Activated B cell treated with CpG ODN at 0.5 μM for 24 hours (primary cell): ENCODE data around the gene GPR137. TPM values are rescaled to one million over a fixed set of nuclear protein-coding genes. Genes with fewer than 3 reads are reported as not detected.

Source experiments
- ATAC-seq: fragments of 200-7000 bp; cut with Tn5 transposase; one replicate; pipeline ENCODE4 v1.10.0; 2021; ENCODE audit warnings: low read depth, mild to moderate bottlenecking, moderate library complexity
- CTCF ChIA-PET: fragments of 350-600 bp; sonication (Branson Sonifier 250); formaldehyde crosslinking; loops from one replicate; lab custom pipeline; 2021; ENCODE audit warnings: antibody characterized with exemption; lab: Charles Lee
- POLR2A ChIA-PET: fragments of 350-600 bp; sonication (Branson Sonifier 250); formaldehyde crosslinking; loops from one replicate; lab custom pipeline; 2021; ENCODE audit warnings: antibody characterized with exemption; lab: Charles Lee
- DNase-seq: peaks from one replicate; pipeline ENCODE4 v3.0.0; 2022
- H3K27ac Mint-ChIP-seq: one replicate; pipeline ENCODE4 v1.8.0; 2020; ENCODE audit warnings: mixed read lengths
- H3K27me3 Mint-ChIP-seq: one replicate; pipeline ENCODE4 v1.8.0; 2021; ENCODE audit warnings: mixed read lengths
- H3K36me3 Mint-ChIP-seq: one replicate; pipeline ENCODE4 v1.8.0; 2021; ENCODE audit warnings: low read depth, mixed read lengths
- H3K4me1 Mint-ChIP-seq: one replicate; pipeline ENCODE4 v1.8.0; 2021; ENCODE audit warnings: mixed read lengths
- H3K4me3 Mint-ChIP-seq: one replicate; pipeline ENCODE4 v1.8.0; 2020; ENCODE audit warnings: mild to moderate bottlenecking, mixed read lengths
- H3K9me3 Mint-ChIP-seq: one replicate; pipeline ENCODE4 v1.8.0; 2020; ENCODE audit warnings: mixed read lengths
- CTCF ChIP-seq: fragments of 200-600 bp; IDR thresholded peaks from one replicate; pipeline ENCODE4 v1.8.0; 2022; ENCODE audit warnings: antibody characterized with exemption, mild to moderate bottlenecking
- intact Hi-C: fragments of 100-400 bp; cut with micrococcal nuclease; formaldehyde crosslinking; loops from one replicate; pipeline ENCODE4 v1.15.1; 2024
- total RNA-seq: library from RNA; stranded (reverse); gene quantifications from 2 replicates; pipeline ENCODE4 v1.2.3, GENCODE V29; 2022

Gene GPR137
- total RNA-seq, 1 donor from 2014 or later: 53.1 TPM

- CTCF ChIA-PET: no interaction called here
Observed at GRCh38 chr11:64253481-64253880, 32.2 kb upstream of the GPR137 start.

GRCh38 chr11:64254326-64254725 lies 31.3 kb upstream of the GPR137 start:
- ChIA-PET CTCF (no interaction called here), POLR2A (interaction anchor here (0.5 to 1.9 kb wide), 3 partner anchors 15 to 483 kb away, joined by 3 to 6 read pairs (median 6); no protein-coding TSS in a partner anchor)
- Mint-ChIP-seq H3K36me3 (peaks cover 5% of the 10 kb centered on the region), H3K4me3 (no peak overlapping the region), H3K9me3 (no peaks in the 10 kb centered on the region), H3K27me3 (no peaks in the 10 kb centered on the region), H3K27ac (no peak overlapping the region), H3K4me1 (peaks cover 14% of the 10 kb centered on the region)
- no peak for DNase-seq
- intact Hi-C loops: no loop called here
- ATAC-seq: no peak
- TF ChIP-seq CTCF: no peak

More at GRCh38 chr11:64253481-64253880, 32.2 kb upstream of the GPR137 start:
- Mint-ChIP-seq H3K27me3 (no peaks in the 10 kb centered on the region), H3K4me1 (peaks cover 13% of the 10 kb centered on the region), H3K9me3 (no peaks in the 10 kb centered on the region), H3K27ac (no peak overlapping the region), H3K4me3 (no peak overlapping the region), H3K36me3 (peaks cover 4% of the 10 kb centered on the region)
- ATAC-seq (no peak), DNase-seq (no peak)
- POLR2A ChIA-PET: interaction anchor here (0.9 to 1.9 kb wide), 2 partner anchors 16 to 48 kb away, joined by 3 to 6 read pairs; no protein-coding TSS in a partner anchor
- intact Hi-C loops: no loop called here
- TF ChIP-seq CTCF: no peak

GRCh38 chr11:64255135-64256128 lies 30.2 kb upstream of the GPR137 start:
- Mint-ChIP-seq H3K27me3 (no peaks in the 10 kb centered on the region), H3K9me3 (no peaks in the 10 kb centered on the region), H3K4me3 (no peak overlapping the region), H3K36me3 (peaks cover 9% of the 10 kb centered on the region), H3K4me1 (peaks cover 21% of the 10 kb centered on the region), H3K27ac (no peak overlapping the region)
- no peak for TF ChIP-seq CTCF
- POLR2A ChIA-PET: interaction anchor here (1.9 kb wide), 1 partner anchor 14 kb away, joined by 6 read pairs; no protein-coding TSS in a partner anchor
- intact Hi-C loops: no loop called here
- ATAC-seq (no peak), DNase-seq (no peak)
- CTCF ChIA-PET: no interaction called here

- intact Hi-C loops: no loop called here
- no peak for ATAC-seq
- Mint-ChIP-seq H3K36me3 (peaks cover 9% of the 10 kb centered on the region), H3K27me3 (no peaks in the 10 kb centered on the region), H3K4me3 (no peak overlapping the region), H3K4me1 (peaks cover 19% of the 10 kb centered on the region), H3K27ac (no peak overlapping the region), H3K9me3 (no peaks in the 10 kb centered on the region)
- CTCF ChIA-PET: no interaction called here
- DNase-seq: no peak
- TF ChIP-seq CTCF: no peak
- POLR2A ChIA-PET: no interaction called here
Observed at GRCh38 chr11:64256300-64256699, 29.3 kb upstream of the GPR137 start.

- no peak overlapping the region for H3K4me3 Mint-ChIP-seq
- CTCF ChIA-PET: interaction anchor here (1.0 kb wide), 1 partner anchor 9 kb away, joined by 3 read pairs; no protein-coding TSS in a partner anchor
Observed at GRCh38 chr11:64258356-64258755, 27.3 kb upstream of the GPR137 start.

More at GRCh38 chr11:64258356-64258755, 27.3 kb upstream of the GPR137 start:
- no peak for ATAC-seq
- POLR2A ChIA-PET: no interaction called here
- TF ChIP-seq CTCF: no peak
- no peak for DNase-seq
- no peaks in the 10 kb centered on the region for H3K9me3 Mint-ChIP-seq
- no peak overlapping the region for H3K27ac Mint-ChIP-seq
- peaks cover 11% of the 10 kb centered on the region for H3K36me3 Mint-ChIP-seq
- peaks cover 11% of the 10 kb centered on the region for H3K4me1 Mint-ChIP-seq
- no peaks in the 10 kb centered on the region for H3K27me3 Mint-ChIP-seq
- intact Hi-C loops: no loop called here
